GM18526 (cell line): Measurements from ENCODE around the gene LSS.
A peak's percentile ranks its signal among the peaks of the same experiment; 100 is the strongest.

ENCODE experiments used
- POLR2A ChIP-seq: IDR thresholded peaks from 3 replicates; pipeline ENCODE4 v1.6.1; 2011; ENCODE audit not compliant: insufficient read length; ENCODE audit errors: extremely low read depth

Gene LSS

DNA sequence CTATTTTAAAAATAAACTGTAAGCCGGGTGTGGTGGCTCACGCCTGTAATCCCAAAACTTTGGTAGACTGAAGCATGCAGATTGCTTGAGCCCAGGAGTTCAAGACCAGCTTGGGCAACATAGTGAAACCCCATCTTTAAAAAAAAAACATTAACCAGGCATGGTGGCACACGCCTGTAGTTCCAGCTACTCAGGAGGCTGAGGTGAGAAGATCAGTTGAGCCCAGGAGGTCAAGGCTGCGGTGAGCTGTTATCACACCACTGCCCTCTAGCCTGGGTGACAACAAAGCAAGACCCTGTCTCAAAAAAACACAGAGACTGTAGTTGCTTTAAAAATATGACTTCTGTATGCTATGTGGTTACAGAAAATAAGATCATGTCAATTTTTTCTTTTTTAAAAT lies 24.3 kb upstream of the LSS start:
- no peak for TF ChIP-seq POLR2A

DNA sequence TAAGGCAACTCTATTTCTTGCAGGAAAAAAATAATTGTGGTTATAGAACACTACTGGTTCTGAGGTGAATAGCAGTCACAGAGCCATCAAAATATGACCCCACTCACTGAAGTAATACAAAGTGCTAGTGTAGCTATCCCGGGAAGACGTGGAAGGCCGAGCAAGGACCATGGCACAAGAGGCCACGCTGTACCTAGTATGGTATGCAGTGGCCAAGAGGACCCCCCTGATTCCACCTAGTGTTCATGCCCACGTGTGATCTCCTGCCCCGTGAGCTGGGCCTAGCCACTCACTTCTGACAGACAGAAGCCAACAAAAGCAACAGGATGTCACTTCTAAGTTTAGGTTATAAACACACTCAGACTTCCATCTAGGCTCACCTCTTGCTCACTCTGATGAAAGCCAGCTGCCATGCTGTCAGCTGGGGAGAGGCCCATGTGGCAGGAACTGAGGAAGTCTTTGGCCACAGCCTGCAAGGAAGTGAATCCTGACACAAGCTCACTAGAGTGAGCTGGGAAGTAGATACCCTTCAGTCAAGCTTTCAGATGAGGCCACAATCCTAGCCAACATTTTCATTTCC lies 21.7 kb upstream of the LSS start:
- no peak for TF ChIP-seq POLR2A

DNA sequence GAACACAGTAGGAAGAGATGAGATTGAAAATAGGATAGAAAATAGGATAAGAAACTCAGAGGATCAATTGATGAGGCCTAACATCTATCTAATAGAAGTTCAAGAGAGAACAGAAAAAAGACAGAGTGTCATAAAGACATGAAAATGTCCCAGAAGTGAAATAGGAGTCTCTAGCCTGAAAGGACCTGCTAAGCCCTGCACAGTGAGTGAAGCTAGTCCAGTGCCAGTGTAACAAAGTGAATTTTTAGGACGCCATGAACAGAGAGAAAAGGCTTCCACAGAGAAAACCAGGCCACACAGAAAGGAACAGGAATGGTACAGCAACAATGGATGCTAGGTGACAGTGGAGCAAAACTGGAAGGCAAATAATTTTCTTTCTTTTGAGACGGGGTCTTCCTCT lies 20.3 kb upstream of the LSS start:
- no peak for TF ChIP-seq POLR2A

DNA sequence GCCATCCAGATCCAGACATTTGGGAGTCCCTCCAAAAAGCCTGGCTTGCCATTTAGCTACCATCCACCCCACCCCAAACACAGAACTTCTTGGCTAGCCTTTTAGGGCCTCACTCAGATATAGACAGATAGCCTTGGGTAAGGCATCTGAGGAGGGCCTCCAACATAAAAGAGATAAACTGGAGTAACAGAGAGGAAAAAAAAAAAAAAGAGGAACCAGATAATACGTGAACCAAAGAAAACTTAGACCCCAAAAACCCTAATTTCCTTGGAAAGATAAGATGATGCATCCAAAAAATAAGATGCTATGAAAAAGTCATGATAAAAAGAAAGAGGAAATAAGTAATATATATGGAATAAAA lies 19.8 kb upstream of the LSS start:
- TF ChIP-seq POLR2A = no peak

DNA sequence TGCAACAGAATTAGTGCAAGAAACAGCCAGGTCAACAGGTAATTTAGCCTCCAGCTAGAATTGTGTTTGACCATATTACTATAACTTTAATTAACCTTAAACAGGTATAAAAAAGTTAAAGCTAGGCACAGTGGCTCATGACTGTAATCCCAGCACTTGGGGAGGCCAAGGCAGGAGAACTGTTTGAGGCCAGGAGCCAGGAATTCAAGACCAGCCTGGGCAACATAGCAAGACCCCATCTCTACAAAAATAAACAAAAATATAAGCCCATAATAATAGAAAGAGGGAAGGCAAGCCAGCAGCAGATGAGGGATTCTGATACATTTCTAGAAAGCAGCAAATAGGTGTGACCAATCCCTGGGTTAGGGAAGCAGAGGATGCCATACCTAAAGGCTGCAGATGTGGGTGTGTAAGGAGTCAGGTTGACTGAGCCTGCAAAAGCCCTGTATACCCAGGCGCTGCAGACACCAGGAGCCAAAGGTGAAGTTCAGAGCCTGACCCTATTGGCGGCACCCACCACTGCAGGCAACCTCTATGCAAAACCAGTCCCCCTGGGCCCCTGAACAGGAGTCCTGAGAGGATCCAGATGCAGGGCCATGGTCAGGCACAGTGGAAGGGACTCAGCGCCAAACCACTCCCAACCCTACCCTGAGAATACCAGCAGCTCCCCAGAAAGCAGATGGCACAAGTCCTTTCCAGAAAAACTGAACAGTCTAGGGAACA lies 19.3 kb upstream of the LSS start:
- no peak for TF ChIP-seq POLR2A

DNA sequence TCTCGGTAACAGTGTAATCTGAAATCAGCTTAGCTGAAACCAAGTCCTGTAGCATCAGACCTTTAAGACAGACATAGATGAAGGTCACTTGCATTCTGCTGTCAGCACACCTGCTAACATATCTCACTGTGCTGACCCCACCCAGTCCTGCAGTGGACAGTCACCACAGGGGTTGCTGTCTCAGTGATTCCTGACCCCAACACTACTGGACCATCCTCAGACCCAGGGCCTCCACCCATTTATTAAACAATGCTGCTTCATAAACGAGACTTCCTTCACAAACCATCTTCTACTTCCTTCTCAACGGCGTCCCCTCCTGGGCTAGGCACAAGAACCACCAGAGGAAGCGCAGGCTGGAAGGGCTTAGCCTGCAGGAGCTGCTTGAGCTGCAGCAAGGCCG lies 17.8 kb upstream of the LSS start:
- TF ChIP-seq POLR2A = no peak

DNA sequence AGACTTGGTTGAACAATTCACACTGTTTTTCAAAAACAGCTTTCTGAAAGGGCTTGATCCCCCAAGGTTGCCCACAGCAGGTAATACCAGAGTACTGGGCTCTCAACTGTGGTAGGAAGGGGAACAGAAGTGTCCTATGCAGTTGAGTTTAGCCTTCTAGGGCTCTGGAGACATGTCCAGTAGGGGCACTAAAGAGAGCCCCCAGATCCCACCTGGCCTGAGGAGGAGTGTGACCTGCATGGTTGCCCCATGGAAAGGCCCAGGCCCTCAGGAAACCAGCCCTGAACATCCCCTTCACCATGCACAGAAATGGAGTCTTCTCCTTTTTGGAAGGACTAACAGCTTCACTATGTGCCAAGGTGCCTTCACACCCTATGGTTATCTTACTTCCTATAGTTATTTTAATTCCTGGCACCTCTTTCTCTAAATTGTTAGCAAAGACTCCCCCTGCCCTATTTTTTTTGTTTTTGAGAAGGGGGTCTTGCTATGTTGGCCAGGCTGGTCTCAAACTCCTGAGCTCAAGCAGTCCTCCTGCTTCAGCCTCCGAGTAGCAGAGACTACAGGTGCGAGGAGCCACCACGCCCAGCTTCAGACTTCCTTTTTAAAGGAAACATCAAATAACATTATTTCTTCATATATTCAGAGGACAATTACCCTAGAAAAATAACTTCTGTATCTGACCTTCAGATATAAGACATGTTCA lies 16.8 kb upstream of the LSS start:
- TF ChIP-seq POLR2A = no peak

DNA sequence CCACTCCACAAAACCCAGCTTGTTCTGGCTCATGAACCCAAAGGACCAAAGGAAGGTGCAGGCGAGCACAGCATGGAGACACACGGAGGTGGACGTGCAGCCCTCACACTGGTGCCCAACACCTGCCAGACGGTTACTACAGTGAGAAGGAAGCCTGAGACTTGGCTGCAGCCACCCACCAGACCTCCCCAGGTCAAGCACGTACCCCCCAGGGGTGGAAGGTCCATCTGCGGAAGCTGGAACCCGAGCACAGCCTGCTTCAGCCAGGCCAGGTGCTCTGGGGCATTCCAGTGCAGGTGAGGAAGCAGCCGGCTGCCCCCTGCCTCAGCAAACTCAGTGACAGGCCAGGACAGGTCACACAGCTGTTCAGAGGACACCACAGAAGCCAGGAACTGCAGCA lies 16.0 kb upstream of the LSS start:
- no peak for TF ChIP-seq POLR2A

DNA sequence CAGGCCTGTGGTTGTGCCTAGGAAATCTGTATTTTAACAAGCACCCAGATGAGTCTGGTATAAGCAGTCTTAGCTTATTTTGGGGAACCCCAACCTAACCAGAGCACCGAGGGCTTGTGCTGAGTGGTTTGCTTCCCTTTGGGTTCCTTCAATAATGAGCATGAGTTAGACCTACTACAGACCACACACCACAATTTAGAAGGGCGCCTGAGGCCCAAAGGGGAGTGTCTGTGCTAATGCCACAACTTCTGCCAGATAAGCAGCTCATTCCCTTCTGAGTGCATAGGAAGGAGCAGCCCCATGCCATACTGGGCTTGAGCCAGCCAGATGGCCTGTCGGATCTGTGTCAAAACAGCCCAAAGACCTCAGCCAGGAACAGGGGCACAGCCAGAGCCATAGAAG lies 15.4 kb upstream of the LSS start:
- TF ChIP-seq POLR2A = no peak

DNA sequence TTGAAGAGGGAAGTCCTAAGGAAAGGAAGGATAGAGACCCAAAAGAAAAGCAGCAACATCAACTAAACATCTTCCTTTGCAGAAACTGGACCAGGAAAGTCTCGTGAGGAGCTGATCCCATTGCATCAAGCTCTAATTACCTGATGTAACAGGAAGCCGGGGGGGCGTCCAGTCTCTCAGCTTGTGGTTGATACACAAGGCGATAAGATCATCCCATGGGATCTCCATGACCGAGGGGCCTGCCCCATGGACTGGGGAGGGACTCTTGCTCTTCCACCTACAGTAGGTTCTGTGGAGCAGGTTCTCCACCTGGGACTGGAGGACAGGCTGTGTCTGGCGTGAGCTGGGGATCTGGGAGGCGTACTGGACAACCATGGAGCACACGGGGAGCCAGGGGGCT lies 14.8 kb upstream of the LSS start:
- no peak for TF ChIP-seq POLR2A

DNA sequence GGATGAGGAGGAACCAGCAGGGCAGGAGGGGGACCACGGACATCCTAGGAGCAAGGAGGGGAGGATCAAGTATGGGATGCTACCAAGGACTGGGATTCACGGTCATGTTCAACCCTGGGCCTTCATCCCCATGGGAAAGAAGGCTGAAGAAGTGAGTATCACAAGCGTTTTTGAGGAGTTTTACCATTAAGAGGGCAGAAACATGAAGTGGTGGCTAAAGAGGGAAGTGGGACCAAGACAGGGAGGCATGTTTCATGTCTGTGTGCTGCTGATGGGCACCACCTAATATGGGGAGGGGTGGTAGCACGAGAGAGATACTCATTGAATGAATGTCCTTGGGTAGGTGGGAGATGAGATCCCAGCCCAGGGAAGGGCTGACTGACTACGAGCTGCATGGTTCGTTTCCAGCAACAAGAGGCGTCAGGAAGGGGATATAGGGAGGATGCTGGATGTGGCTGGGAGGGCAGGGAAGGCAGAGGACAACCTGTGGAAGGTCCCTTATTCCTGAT lies 11.3 kb upstream of the LSS start:
- no peak for TF ChIP-seq POLR2A

DNA sequence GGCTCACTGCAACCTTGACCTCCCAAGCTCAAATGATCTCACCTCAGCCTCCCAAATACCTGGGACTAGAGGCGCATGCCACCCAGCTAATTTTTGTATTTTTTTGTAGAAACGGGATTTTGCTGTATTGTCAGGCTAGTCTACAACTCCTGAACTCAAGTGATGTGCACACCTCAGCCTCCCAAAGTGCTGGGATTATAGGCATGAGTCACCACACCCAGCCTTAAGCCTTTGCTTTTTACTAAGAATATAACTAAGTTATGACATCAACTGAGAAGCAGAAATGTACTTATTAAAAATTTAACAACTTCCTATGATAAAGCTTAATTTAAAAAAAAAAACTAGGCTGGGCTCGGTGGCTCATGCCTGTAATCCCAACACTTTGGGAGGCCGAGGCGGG lies 8.9 kb upstream of the LSS start:
- no peak for TF ChIP-seq POLR2A

DNA sequence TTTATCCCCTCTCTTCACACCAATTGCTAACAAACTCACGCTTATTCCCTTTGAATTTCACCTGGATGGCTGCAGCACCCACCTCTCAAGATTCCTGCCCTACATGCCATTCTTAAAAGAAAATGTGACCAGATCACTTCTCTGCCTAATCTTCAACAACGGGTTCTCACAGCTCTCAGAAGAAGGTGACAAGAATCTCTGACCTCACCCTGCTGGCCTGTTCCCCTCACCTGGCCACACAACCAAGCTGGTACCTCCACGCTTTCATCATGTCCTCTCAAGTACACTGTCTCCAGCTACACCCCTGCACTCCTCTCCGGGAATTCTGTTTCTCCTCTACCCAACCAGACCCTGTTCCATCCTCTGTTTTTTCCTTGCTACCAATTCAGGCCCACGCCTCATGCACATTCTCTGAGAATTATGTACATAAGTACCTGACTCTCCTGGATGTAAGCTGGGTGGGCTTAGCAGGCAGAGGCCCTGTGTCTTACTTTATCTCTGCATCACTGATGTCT lies 5.9 kb upstream of the LSS start:
- no peak for TF ChIP-seq POLR2A

DNA sequence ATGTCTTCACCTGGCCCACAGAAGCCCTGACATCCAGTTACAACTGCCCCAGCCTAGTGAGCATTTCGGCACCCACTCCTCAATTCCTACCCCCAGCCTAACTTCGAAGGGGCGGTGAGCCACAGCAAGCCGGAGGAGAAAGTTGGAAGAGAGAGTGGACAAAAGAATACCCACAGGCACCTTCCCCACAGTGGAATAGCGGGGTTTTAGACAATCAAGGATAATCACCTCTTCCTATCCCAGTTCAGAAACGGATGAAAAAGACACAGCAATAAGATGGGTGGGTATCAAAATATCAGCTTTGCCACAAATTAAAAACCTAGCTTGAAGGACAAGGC lies 1.3 kb upstream of the LSS start:
- TF ChIP-seq POLR2A = no peak

DNA sequence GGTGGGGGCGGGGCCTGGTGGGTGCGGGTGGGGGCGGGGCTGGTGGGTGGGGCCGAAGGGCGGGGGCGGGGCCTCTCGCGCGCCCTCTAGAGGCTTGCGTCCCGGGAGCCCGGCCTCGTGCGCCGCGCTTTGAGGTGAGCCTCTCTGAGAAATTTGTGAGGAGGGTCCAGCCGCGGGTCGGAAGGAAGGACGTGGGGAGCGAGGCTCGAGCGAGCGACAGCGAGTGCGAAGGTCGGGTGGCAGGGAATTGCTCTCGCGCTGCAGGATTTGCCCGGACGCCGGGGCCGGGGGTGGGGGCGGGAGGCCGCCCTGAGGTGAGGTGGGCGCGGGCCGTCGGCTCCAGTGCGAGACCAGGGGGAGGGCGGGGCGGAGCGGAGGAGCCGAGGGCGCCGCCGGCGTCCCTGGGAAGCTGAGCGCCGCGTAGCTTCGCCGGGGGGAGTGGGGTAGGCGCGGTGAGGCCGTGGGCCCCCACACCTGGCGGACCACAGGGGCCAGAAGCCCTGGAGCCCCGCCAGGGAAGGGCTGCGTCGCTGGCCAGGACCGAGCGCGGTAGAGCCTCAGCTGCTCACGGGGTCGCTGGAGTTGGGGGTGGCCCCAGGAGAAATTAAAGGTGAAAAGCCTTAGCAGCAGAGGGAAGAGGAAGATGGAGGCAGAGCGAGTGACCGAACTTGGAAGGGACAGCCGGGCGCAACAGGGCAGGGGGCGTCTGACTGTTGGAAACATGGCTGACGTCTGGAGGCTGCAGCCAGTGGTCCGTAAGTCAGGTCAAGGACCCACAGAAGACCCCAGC lies 754 bp upstream of the LSS start:
- peak; percentile 40 for TF ChIP-seq POLR2A
